NCI-H1417 treated with DMSO at 0.1 percent for 48 hours (cell line): Measurements from ENCODE around the gene ZC3H12A.
"Not testable (repeated sequence)": the region's sequence is repeated elsewhere in the genome, so short reads cannot be mapped to it uniquely, and the experiment has no call there.

Experiments
- DNase-seq: peaks from one replicate; lab custom pipeline; 2025; lab: John Stamatoyannopoulos, UW

ZC3H12A gene

GRCh38 chr1:37502104-37502503, 27.7 kb downstream of the ZC3H12A start:
- DNase-seq: no peak

DNA sequence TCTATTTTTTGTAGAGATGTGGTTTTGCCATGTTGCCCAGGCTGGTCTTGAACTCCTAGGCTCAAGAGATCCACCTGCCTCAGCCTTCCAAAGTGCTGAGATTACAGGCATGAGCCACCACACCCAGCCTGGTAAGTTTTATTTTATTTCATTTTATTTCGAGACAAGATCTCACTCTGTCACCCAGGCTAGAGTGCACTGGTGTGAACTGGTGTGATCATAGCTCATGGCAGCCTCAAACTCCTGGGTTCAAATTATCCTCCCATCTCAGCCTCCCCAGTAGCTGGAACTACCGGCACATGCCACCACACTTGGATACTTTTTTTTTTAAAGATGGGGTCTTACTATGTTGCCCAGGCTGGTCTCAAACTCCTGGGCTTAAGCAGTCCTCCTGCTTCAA, 28.4 kb downstream of the ZC3H12A start:
- not testable (repeated sequence) for DNase-seq

DNA sequence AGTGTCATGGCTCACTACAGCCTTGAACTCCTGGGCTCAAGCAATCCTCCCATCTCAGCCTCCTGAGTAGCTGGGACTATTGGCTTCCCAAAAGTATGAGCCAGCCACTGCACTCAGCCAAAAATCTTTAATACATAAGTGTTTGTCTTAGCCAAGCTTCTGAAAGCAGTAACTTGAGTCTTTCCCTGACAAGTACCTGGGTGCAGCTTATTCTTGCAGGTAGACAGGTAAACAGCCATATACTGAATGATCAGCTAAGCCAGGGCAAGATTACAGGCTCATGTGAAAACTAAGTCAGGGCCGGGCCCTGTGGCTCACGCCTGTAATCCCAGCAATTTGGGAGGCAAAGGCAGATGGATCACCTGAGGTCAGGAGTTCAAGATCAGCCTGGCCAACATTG, 32.4 kb downstream of the ZC3H12A start:
- no peak for DNase-seq

- DNase-seq: no peak
These were observed 34.8 kb downstream of the ZC3H12A start for GRCh38 chr1:37509181-37509580.

- DNase-seq: no peak
These were observed 39.5 kb downstream of the ZC3H12A start for GRCh38 chr1:37513795-37514349.

DNA sequence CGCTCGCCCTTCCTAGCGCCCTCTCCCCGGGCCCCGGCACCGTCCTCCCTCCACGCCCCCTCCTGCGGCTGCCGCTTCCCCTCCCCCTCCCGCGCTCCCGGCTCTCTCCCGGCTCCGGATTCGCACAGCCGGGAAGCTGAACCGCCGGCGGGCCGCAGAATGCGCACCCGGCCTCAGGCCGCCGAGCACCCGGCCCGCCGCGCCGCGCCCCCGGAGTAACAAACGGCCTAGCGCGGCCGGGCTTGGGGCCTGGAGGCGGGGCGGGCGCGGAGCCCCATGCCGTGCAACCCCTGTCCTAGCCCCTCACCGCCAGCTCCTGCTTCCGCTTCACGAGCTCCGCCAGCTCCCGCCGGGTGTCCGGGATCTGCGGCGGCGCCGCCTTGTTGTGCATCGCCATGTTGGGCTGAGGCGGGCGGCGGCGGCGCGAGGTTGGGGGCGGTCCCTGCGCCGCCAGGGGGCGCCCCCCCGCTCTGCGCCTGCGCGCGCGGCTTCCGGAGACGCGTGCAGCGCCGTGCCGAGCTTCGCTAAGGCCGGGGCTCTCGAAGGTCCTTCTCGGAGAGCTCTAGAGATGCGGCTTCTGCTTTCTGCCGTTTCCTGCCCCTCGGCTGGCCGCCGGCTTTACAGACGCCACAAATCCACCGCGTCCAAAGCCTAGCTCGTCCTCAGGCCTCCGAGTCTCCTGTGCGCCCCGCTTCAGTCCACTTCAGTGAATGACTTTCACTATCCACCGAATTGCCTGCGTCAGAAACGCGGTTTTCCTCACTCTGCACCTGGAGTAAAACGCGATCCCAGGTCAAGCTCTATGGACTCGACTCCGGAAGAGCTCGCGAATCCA, 40.2 kb downstream of the ZC3H12A start, which contains the start of gene MEAF6:
MEAF6 (minus strand) TSS at position 417 of the 835 bp plus-strand sequence; CDS start at position 397, 20 bp downstream.
- peak; percentile 44 for DNase-seq

DNA sequence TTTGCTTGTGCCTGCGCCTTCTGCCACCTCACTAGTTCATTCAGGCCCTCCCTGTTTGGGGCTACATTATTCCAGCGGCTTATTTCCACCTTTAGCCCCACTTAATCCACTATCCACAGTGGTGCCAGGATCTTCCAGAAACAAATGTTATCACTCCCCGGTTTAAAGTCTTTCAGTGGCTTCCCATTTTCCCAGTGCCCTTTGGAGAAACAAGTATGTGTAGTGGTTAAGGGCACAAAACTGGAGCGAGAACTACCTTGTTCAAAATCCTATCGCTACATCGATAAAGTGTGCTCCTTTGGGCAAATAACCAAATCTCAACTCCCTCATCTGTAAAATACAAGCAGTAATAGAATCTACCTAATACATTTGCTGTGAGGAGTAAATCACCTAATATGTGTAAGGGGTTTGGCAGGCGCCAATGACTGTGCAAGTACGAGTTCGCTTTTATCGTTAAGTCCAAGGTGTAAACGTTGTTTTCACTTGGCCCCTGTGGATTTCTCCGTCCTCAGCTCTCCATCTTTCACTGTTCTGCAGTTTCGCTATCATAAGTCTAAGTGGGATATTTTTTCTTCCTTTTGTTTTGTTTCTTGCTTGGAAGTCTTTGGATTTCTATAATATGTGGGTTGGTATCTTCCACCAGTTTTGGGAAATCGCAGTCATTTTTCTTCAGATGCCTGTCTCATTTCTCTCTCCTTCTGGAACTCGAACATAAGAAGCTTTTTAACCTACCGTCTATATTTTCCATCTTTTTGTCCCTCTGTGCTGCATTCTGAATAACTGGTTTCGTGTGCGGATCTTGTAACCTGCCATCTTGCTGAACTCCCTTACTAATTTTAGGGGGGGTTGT, 41.0 kb downstream of the ZC3H12A start:
- DNase-seq: no peak

DNA sequence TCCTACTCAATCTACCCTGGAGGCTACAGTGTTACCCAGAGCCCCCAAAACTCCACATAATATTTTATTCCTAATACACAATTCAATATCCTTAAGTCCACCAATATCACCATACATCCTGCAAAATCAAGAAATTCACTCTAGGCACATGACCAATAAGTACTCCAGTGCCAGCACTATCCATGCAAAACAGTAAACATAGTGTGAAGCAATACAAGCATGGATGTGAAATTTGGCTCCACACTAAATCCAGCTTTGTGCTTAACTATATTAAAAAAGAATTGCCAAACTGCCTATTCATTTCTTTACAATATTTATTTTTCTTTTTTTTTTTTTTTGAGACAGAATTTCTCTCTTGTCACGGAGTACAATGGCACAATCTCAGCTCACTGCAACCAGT, 43.2 kb downstream of the ZC3H12A start:
- no peak for DNase-seq

GRCh38 chr1:37518241-37518640, 43.9 kb downstream of the ZC3H12A start:
- not testable (repeated sequence) for DNase-seq

DNA sequence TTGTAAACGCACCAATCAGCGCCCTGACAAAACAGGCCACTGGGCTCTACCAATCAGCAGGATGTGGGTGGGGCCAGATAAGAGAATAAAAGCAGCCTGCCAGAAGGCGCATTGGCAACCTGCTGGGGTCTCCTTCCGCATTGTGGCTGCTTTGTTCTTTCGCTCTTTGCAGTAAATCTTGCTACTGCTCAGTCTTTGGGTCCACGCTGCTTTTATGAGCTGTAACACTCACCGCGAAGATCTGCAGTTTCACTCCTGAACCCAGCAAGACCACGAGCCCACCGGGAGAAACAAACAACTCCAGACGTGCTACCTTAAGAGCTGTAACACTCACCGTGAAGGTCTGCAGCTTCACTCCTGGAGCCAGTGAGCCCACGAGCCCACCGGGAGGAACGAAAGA, 44.5 kb downstream of the ZC3H12A start:
- not testable (repeated sequence) for DNase-seq

- DNase-seq: no peak
These were observed 45.2 kb downstream of the ZC3H12A start for GRCh38 chr1:37519613-37520012.

- not testable (repeated sequence) for DNase-seq
These were observed 55.5 kb downstream of the ZC3H12A start for GRCh38 chr1:37529888-37530287.

GRCh38 chr1:37532418-37533156, 58.2 kb downstream of the ZC3H12A start:
- DNase-seq: not testable (repeated sequence)

- DNase-seq: no peak
These were observed 59.1 kb downstream of the ZC3H12A start for GRCh38 chr1:37533317-37534093.
